ENCODE measurements around the gene SLC22A16.

SLC22A16 gene

DNA sequence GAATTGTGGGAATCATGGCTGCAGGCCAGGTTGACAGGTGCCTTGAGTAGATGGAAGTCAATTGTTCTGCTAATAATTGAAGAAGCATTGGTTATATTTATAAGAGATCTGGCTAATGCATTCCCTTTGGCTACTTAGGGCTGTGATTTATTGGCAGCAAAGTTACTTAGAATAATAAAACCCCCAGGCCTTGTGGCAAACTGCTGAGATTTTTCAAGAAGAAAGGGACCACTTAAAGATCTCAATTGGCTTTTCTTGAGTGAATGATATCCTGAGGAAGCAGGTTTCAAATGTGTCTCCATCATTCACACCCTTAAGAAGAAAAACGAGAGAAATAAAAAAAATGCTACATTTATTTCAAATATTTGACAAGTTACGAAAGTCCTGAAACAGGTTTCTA lies 88.4 kb downstream of the SLC22A16 start:
- no peak overlapping the region for H3K27ac Mint-ChIP-seq

GRCh38 chr6:110385458-110385863 lies 91.0 kb downstream of the SLC22A16 start:
- no peak overlapping the region for H3K27ac Mint-ChIP-seq
- peaks cover 33% of the 10 kb centered on the region for H3K4me1 Mint-ChIP-seq (ENCODE audit: low read depth)
- no peaks in the 10 kb centered on the region for H3K36me3 Mint-ChIP-seq
- H3K9me3 Mint-ChIP-seq (ENCODE audit: low read depth): no peaks in the 10 kb centered on the region
- no peaks in the 10 kb centered on the region for H3K27me3 Mint-ChIP-seq
- H3K4me3 Mint-ChIP-seq: no peak overlapping the region

More for the DNA sequence above, 88.4 kb downstream of the SLC22A16 start:
- Mint-ChIP-seq H3K4me1 (ENCODE audit: low read depth) (peaks cover 37% of the 10 kb centered on the region), H3K27me3 (no peaks in the 10 kb centered on the region), H3K4me3 (no peak overlapping the region), H3K36me3 (no peaks in the 10 kb centered on the region), H3K9me3 (ENCODE audit: low read depth) (no peaks in the 10 kb centered on the region)

- no peak overlapping the region for H3K4me3 Mint-ChIP-seq
- no peaks in the 10 kb centered on the region for H3K4me1 Mint-ChIP-seq (ENCODE audit: low read depth)
- no peaks in the 10 kb centered on the region for H3K36me3 Mint-ChIP-seq
- H3K9me3 Mint-ChIP-seq (ENCODE audit: low read depth): no peaks in the 10 kb centered on the region
- no peak overlapping the region for H3K27ac Mint-ChIP-seq
- no peaks in the 10 kb centered on the region for H3K27me3 Mint-ChIP-seq
Measured at GRCh38 chr6:110378552-110378951, 97.9 kb downstream of the SLC22A16 start.

All from activated naive CD8-positive, alpha-beta T cell (primary cell).